Neuron (in vitro differentiated cells): ENCODE measurements around the gene SLC49A4.

Source experiments
- H2AFZ ChIP-seq: one replicate; pipeline ENCODE4 v1.6.1; 2013; ENCODE audit warnings: low read depth, mild to moderate bottlenecking, inconsistent platforms, low read length, moderate library complexity
- H3K27me3 ChIP-seq: one replicate; pipeline ENCODE4 v1.6.1; 2013; ENCODE audit warnings: low read length; ENCODE audit not compliant: insufficient read depth
- H3K36me3 ChIP-seq: one replicate; pipeline ENCODE4 v1.6.1; 2013; ENCODE audit warnings: low read length; ENCODE audit not compliant: insufficient read depth
- H3K4me1 ChIP-seq: one replicate; pipeline ENCODE4 v1.6.1; 2013; ENCODE audit warnings: low read length; ENCODE audit not compliant: insufficient read depth
- H3K4me3 ChIP-seq: 2 replicates; pipeline ENCODE4 v1.5.1; 2013; ENCODE audit warnings: mild to moderate bottlenecking, low read length, moderate library complexity
- H3K9me3 ChIP-seq: one replicate; pipeline ENCODE4 v1.6.1; 2013; ENCODE audit warnings: low read length

SLC49A4 gene

GRCh38 chr3:122924056-122924455, 129.2 kb downstream of the SLC49A4 start:
- H3K27me3 ChIP-seq, result no peaks in the 10 kb centered on the region
- no peaks in the 10 kb centered on the region for H3K9me3 ChIP-seq
- no peak overlapping the region for H3K4me3 ChIP-seq
- no peak overlapping the region for H2AFZ ChIP-seq
- peaks cover 93% of the 10 kb centered on the region for H3K36me3 ChIP-seq
- no peaks in the 10 kb centered on the region for H3K4me1 ChIP-seq

GRCh38 chr3:122925756-122926155, 130.9 kb downstream of the SLC49A4 start:
- H3K4me1 ChIP-seq, result no peaks in the 10 kb centered on the region
- H3K4me3 ChIP-seq, result no peak overlapping the region
- H3K36me3 ChIP-seq, result peaks cover 92% of the 10 kb centered on the region
- H3K9me3 ChIP-seq, result no peaks in the 10 kb centered on the region
- H2AFZ ChIP-seq, result no peak overlapping the region
- no peaks in the 10 kb centered on the region for H3K27me3 ChIP-seq

- Histone ChIP-seq H3K9me3 (no peaks in the 10 kb centered on the region), H3K4me3 (no peak overlapping the region), H3K36me3 (peaks cover 89% of the 10 kb centered on the region), H3K27me3 (no peaks in the 10 kb centered on the region), H3K4me1 (no peaks in the 10 kb centered on the region), H2AFZ (no peak overlapping the region)
Observed at GRCh38 chr3:122926322-122926721, 131.5 kb downstream of the SLC49A4 start.

- H3K36me3 ChIP-seq, result peaks cover 85% of the 10 kb centered on the region
- no peaks in the 10 kb centered on the region for H3K27me3 ChIP-seq
- no peaks in the 10 kb centered on the region for H3K9me3 ChIP-seq
- no peaks in the 10 kb centered on the region for H3K4me1 ChIP-seq
- no peak overlapping the region for H2AFZ ChIP-seq
- H3K4me3 ChIP-seq, result no peak overlapping the region
Observed at GRCh38 chr3:122926811-122927210, 131.9 kb downstream of the SLC49A4 start.

GRCh38 chr3:122927726-122928125, 132.9 kb downstream of the SLC49A4 start:
- Histone ChIP-seq H3K4me3 (no peak overlapping the region), H3K27me3 (no peaks in the 10 kb centered on the region), H3K4me1 (no peaks in the 10 kb centered on the region), H2AFZ (no peak overlapping the region), H3K36me3 (peaks cover 82% of the 10 kb centered on the region), H3K9me3 (no peaks in the 10 kb centered on the region)

- peaks cover 82% of the 10 kb centered on the region for H3K36me3 ChIP-seq
- H3K27me3 ChIP-seq, result no peaks in the 10 kb centered on the region
- H3K4me1 ChIP-seq, result no peaks in the 10 kb centered on the region
- no peak overlapping the region for H2AFZ ChIP-seq
- H3K4me3 ChIP-seq, result no peak overlapping the region
- no peaks in the 10 kb centered on the region for H3K9me3 ChIP-seq
Observed at GRCh38 chr3:122928396-122929187, 133.7 kb downstream of the SLC49A4 start.

GRCh38 chr3:122929188-122930062, 134.6 kb downstream of the SLC49A4 start:
- H3K36me3 ChIP-seq, result peaks cover 75% of the 10 kb centered on the region
- no peak overlapping the region for H2AFZ ChIP-seq
- H3K4me3 ChIP-seq, result no peak overlapping the region
- H3K4me1 ChIP-seq, result no peaks in the 10 kb centered on the region
- no peaks in the 10 kb centered on the region for H3K9me3 ChIP-seq
- H3K27me3 ChIP-seq, result no peaks in the 10 kb centered on the region

- Histone ChIP-seq H3K27me3 (no peaks in the 10 kb centered on the region), H3K4me3 (no peak overlapping the region), H3K9me3 (no peaks in the 10 kb centered on the region), H3K36me3 (peaks cover 69% of the 10 kb centered on the region), H2AFZ (no peak overlapping the region), H3K4me1 (no peaks in the 10 kb centered on the region)
Observed at GRCh38 chr3:122930063-122930997, 135.5 kb downstream of the SLC49A4 start.
